HG02943 (cell line): ENCODE results near the gene EML6.

Experiments
- ATAC-seq: cut with Tn5 transposase; IDR thresholded peaks from one replicate; pipeline ENCODE4 v1.9.1; 2021; ENCODE audit warnings: mild to moderate bottlenecking, low read depth, moderate library complexity; ENCODE audit not compliant: unreplicated experiment

EML6 gene

DNA sequence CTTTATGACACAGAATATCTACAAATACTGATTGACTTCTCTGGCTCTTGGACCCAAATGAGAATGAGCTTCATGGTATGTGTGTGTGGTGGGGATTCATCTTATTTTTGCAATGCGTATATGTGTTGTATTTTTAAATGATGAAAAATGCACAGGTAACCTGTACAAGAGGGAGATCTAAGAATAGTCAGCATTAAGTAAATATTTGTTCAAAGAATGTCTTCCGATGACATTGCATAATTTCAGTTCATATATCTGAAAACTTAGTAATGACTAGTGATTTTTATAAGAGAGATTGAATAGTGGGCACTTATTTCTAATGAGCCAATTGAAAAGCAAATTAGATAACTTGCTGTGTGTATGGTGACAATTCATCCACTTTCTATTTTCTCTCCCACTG, 66.4 kb downstream of the EML6 start:
- ATAC-seq, result no peak

DNA sequence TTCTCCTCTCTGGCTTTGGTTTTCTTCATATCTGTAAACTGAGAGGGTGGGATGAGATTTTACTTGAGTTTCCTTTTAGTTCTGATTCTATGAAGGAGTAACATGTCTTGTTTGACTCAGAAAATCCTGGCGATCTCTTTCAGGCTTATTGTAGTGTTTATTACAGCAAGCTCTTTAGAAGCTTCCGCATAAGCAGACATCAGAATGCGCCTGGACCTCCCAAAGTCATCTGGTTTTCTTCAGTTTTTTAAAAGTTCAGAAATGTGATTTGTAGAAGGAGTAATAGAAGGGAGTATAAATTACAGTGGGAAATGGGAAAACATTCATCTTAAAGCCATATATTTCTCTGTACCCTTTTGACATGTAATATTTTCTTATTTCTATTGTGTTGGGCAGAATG, 68.4 kb downstream of the EML6 start:
- no peak for ATAC-seq

DNA sequence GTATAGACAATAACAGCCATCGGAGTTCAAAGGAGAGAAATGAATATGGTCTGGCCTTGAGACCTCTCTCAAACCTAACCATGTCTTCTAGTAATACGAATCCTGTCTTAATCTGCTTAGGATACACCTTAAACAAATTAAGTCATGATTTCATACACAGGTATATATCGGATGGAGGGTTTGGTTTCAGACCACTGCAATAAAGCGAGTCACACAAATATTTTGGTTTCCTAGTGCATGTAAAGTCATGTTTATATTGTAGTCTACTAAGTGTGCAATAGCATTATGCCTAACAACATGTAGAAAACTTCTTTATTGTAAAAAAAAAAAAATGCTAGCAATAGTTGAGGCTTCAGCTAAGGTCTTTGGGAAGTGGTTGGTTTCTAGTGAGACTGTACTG, 73.8 kb downstream of the EML6 start:
- no peak for ATAC-seq

DNA sequence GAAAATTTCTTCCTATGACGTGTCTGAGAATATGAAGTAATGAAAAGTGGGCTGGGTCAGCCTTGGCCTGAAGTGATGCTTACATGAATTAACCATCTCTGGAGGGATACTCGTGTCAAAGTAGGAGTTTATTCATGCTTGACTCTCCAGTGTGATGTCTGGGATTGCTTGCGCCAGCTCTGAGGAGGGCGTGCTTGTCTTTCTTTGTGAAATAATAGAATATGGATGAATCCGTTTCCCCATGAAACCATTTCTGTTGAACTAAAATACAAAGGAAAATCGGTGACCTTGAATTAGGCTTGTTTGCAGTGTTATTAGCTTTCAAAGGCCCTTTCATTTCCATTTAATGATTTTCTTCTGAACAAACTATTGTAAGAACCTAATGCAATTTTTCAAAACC, 77.9 kb downstream of the EML6 start:
- ATAC-seq, result no peak

DNA sequence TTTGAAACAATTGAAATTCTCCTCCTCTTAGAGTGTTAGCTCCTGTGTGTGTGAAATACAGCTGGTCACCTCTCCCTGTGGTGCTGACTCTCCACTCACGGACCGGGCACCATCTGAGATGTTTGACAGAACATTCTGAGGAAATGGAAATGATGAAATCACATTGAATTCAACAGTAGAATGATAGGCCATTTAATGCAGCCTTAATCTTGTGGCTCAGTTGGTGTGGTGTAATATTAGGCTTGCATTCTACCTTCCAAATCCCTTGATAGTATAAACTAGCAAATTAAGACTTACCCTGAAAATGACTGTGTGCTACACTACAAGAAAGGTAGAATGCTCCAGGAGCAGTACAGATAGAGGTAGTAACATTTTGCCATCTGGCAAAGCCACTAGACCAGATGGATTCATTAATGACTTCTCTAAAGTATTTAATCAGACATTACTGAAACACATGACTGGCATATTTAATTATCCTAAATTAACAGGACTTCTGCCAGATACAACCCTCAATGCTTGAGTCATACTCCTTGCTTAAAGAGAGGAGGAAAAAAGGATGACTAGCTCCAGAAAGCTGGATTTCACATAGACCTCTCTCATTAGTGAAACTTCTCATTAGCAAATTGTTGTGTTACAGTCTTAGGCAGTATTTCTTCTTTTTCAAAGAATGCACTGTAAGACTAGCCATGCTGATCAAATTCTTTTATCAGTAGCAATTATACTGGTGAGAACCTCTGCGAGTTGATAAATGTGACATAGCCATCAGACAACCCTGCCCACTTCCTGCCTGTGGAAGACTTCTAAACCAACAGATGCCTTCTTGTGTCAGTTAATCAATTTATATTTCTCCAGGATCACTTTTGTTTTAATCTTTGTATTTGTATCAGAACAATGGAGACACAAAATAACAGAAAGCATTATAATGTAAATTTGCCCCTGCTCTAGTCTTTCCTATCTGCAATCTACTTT, 80.6 kb downstream of the EML6 start:
- ATAC-seq, result no peak

DNA sequence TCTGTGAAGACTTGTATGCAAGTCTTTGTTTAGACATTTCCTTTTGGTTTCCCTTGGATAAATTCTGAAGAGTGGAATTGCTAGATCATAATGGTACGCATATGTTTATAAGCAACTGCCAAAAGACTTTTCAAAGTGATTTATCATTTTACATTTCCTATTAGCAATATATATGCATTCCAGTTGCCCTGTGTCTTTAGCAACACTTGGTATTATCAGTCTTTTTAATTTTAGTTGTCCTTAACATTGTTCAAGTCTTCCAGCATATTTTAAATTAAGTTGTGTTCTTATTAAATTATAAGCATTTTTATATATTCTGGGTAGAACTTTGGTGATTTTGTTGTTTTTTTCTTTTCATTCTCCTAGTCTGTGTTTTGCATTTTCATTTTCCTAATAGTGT, 81.8 kb downstream of the EML6 start:
- ATAC-seq, result no peak

DNA sequence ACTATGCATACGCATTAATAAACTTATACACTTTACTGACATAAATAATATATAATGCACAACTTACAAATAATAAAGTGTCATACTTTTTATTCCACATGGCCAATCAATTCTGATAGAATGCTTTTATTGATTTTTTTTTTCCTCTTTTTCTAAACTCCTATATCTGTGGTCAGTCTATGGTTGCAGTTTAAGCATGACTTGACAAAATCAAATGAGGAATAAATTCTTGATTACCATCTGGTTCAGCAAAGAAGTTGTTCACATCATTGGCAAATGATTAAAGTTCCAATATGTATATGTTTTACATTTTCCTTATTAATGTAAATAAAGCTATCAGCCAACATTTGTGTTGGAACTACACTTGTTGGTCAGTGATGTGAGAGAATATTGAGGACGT, 83.5 kb downstream of the EML6 start:
- ATAC-seq, result no peak

DNA sequence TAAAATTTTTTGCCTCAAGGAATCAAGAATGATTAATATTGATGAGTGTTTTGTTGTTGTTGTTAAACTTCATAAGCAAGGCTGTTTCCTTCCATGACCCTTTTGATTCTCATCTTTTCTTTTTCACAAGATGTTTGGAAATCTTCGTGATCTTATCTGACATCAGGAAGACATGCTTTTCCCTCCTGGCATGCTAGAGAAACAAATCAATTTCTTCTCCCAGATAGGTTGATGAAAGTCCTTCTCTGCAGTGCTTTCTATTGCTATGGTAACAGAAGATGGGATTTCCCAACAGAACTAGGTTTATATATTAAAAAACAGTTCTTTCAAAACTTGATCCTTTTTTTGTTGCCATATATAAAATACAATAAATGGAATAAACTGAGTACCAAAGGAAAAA, 85.2 kb downstream of the EML6 start:
- no peak for ATAC-seq

DNA sequence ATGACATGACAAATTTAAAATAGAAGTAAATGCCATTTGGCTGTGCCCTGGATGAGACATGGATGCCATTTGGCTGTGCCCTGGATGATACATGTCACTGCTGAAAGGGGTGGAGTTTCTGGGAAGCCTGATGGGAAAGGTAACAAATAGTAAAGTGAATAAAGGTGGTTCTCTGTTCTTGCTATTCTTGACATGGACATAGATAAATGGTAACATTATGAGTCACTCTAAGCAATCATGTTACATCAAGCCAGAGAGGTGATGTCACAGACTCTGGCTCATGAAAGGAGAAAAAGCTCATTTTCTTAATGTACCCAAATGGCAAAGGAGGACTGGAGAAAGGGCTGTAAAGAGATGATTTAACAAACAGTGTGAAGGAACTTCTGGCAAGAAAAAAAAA, 86.4 kb downstream of the EML6 start:
- ATAC-seq, result no peak

DNA sequence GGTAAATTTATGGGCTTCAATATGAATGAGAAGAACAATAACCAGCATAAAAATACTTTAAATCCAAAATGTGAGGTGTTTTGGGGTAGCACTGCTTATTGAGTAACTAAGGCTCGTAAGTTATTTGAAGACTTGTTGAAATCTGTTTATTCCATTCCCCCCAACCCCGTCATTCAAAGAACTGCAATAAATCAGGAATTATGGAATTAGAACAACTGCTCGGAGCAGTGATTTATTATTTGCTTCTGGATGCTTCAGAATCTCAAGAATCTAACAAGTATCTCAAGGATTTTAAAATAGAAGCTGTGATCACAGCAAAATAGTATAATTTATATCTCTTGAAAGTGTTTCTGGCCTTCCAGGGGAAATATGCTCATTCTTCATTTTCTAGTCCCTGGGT, 86.8 kb downstream of the EML6 start:
- no peak for ATAC-seq

DNA sequence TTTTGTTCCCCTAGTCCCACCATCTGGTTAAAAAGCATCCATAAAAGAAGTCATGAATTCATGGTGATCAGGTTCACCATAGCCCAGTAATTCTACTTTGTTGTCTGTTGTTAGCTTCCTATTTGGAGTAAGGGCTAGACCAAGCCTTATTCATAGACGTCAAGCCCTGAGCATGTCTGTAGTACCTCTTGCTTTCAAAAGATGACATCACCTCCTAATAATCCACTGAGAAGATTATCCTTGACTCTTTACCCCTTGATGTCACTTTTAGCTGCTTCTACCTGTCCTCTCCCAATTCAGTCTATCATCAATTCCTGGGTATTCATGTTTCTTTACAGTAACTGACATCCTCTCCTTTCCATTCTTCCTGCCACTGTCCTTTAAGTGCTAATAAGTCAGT, 90.1 kb downstream of the EML6 start:
- ATAC-seq, result no peak

DNA sequence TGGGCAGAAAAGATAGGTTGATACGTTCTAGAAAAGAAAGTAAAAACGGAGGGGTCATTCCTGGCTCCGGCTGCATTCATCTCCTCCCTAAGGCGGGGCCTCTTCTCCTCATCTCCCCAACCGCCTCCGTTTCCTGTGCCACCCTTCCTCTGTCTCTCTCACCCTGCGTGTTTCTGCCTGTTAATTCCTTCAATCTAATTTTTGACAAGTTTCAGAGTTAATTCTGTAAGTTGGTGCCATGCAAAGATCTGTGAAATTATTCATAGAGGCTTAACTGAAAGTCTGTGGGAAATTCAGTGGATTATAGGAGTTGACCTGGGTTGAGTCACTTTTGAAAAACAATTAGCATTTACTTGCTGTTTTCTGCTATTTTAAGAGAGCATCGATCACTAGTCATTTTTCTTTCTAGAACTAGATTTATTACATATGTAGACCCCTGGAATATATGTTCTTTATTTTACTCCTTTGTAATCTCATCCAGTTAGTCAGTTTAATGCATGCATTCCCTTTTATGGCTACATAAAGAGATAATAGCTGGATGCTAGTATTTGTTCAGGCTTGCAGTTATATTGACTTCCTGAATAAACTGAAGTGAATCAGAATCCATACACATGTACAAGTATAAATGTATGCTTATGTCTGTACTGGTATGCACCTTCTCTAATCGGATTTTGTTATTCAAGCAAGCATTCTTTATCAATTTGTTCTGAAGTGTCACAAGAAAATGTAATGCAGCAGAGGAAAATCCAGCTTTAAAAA, 91.1 kb downstream of the EML6 start:
- no peak for ATAC-seq

DNA sequence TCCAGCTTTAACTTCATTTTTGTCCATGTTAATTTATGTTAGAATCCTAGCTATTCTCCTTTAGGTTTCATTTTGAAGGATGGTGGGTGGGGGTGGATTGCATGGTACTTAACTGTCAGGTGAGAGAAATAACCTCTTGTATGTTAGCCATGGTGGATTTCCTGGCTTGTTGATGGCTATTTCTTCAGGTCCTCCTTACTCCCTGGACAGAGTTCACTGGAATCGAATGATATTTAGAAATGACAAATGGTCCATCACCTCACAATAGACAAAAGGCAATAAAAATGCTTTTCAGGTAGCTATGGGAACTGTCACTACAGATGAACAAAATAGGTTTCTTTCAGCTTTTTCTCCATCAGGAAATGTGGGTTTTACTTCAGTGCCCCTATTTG, 91.7 kb downstream of the EML6 start:
- no peak for ATAC-seq

DNA sequence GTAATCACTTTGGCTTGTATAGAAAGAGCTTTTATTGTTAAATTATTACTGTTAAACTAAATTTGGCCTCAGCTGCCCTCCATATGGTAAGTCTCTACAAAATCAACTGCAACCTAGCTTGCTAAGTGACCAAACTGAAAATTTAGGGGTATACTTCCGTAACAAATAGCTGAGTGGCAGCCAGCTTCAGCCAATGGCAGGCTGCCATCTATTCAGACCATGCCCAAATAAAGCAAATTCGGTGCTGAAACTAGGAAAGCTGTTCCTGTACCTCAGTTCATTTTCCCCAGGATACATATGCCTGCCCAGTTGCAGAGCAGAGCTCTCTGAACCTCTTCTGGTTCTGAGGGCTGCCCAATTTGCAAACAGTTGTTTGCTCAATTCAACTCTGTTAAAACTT, 94.8 kb downstream of the EML6 start:
- no peak for ATAC-seq

DNA sequence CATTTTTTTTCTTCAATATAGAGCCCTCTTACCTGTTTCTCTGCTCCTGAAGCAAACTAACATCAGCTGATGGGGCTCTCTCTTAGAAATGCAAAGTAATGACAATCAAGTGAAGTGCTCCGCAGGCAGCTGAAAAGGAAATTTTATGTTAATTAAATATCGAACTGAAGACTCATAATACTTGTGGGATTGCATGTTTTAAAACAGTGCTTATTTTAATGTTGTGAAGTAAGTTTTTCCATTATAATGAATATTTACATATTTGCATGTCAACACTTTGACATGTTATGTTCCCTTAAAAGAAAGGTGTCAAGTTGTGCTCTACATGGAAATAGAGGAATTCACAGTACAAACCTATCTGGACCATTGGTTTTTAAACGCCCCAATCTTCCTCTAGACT, 97.1 kb downstream of the EML6 start:
- ATAC-seq, result no peak

DNA sequence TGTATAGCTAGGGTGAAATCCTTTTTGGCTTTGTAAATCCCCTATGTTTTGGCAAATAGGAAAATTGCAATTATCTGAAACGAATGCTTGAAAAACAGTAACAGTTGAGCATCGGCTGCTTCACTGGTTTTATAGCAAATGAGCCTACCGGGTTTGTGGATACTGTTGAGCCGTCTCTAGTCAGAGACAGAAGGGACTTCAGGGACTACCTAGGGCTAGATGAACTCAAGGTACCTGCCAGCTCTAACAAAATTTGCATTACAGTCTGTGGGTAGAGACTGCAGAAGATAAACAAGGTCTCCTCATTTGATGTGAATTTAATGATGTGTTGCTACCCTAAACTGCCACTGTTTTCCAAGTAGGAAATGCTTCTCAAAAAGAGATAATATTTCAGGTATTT, 101.1 kb downstream of the EML6 start:
- ATAC-seq, result no peak

DNA sequence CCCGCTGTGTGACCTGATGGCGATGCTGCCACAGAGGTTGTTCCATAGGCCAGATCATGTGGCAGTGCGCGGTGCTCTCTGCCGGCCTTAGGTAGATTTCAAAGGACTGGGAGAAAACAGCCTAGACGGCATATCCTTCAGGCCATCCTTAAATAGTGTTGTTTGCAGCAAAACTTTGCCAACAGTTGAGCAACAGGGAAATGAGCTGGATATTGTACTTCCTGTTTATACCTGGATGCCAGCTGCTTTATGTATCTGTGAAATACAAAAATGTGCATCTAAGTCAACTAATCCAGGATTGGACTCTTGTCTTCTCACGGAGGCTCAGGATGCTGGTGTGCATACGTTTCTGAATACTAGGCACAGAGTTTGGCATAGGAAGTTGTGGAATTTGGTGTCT, 107.1 kb downstream of the EML6 start:
- ATAC-seq, result no peak

DNA sequence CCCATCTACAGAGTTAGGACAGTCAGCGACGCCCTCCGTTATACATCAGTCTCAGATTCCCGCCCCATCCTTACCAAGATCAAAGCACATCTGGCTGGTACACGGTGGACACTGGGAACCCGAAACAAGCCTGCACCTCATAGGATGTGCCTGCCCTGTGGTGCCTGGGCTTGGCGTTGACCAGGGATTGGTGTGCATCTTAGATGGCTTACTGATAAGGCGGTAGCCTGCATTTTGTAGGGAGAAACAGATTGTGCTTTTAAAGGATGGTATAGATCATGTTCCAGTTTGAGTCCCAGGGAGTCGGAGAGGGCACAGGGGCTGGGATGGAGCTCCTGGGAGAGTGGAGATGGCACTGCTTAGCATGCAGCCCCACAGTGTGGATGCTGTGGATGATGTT, 108.0 kb downstream of the EML6 start:
- ATAC-seq, result no peak

DNA sequence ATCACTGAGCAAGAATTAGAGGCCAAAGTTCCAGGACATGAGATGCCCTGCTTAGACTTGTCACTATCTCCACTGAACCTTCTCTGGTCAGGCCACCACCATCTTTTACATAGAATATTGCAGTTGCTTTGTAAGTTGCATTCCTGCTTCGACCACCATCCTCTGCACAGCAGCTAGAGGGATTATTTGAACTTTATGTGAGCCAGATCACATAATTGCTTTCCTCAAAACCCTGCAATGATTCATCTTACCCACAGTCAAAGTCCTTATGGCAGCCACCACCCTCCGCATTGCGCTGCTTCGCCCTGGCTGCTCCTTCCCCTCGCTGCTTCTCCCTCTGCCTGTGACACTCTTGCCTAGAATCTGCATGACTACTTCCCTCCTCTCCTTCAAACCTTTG, 111.3 kb downstream of the EML6 start:
- ATAC-seq, result no peak

DNA sequence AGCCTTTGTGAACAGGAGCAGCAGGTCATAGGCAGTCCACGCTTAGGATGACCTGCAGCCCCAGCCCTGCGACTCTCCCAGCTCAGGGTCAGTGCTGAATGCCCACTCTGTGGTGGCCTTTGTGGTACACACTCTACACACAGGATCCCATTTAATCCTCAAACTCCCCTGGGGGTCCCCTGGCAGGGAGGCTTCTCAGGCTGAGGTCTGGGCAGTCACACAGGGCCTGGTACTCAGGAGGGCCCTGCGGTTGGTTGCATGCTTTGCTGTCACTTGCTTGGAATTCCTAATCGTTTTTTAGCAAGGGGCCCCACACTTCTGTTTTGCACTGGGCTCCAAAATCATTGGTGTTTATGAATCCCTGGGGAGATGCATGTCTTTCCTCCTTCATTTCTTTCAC, 113.0 kb downstream of the EML6 start:
- no peak for ATAC-seq

DNA sequence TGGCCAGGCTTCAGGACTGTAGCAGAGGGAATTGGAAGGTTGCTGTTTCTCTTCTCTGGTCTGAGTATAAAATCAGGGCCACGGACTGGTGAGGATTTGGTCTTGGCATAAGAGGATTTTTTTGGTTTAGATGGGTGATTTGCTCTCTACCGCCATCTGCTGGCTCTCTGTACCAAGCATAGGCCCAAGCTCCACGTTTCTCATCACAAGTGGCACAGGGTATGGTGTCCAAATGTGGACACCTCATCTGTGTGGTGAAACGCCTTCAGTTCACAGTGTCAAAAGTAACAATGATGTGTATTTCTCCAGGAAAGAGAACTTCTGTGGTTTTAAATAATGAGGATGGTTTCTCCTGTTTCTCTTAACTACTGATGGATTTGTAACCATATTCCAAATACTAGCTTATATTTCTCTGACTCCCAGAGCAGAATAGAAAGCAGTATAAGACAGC, 115.1 kb downstream of the EML6 start:
- no peak for ATAC-seq
